Measurements from ENCODE around the gene CDK5R1.

Gene CDK5R1

GRCh38 chr17:32483451-32484019 lies 3.3 kb upstream of the CDK5R1 start:
- H3K4me1 Mint-ChIP-seq, result peaks cover 41% of the 10 kb centered on the region
- DNase-seq, result peak; percentile 58
- TF ChIP-seq CTCF (IDR thresholded peaks at IDR 0.05), result peak; percentile 54
- no peak overlapping the region for H3K4me3 Mint-ChIP-seq
- peak overlapping the region; percentile 92 for H3K27ac Mint-ChIP-seq
- peaks cover 30% of the 10 kb centered on the region for H3K36me3 Mint-ChIP-seq (ENCODE audit: low read depth)
- no peaks in the 10 kb centered on the region for H3K9me3 Mint-ChIP-seq
- peaks cover 2% of the 10 kb centered on the region for H3K27me3 Mint-ChIP-seq (ENCODE audit: low read depth, poor library complexity)

GRCh38 chr17:32484041-32484461 lies 2.7 kb upstream of the CDK5R1 start:
- DNase-seq, result no peak
- TF ChIP-seq CTCF (IDR thresholded peaks at IDR 0.05), result no peak
- Mint-ChIP-seq H3K27ac (peak overlapping the region; percentile 92), H3K9me3 (no peaks in the 10 kb centered on the region), H3K27me3 (ENCODE audit: low read depth, poor library complexity) (peaks cover 5% of the 10 kb centered on the region), H3K4me1 (peaks cover 46% of the 10 kb centered on the region), H3K4me3 (peak overlapping the region; percentile 47), H3K36me3 (ENCODE audit: low read depth) (peaks cover 25% of the 10 kb centered on the region)

GRCh38 chr17:32484628-32485027 lies 2.2 kb upstream of the CDK5R1 start:
- Mint-ChIP-seq H3K27me3 (ENCODE audit: low read depth, poor library complexity) (peaks cover 6% of the 10 kb centered on the region), H3K4me1 (peaks cover 52% of the 10 kb centered on the region), H3K9me3 (no peaks in the 10 kb centered on the region), H3K36me3 (ENCODE audit: low read depth) (peaks cover 21% of the 10 kb centered on the region), H3K4me3 (no peak overlapping the region), H3K27ac (no peak overlapping the region)
- no peak for TF ChIP-seq CTCF (IDR thresholded peaks at IDR 0.05)
- no peak for DNase-seq

GRCh38 chr17:32485261-32486110 lies 1.3 kb upstream of the CDK5R1 start:
- Mint-ChIP-seq H3K4me1 (peaks cover 60% of the 10 kb centered on the region), H3K4me3 (peak overlapping the region; percentile 72), H3K9me3 (no peaks in the 10 kb centered on the region), H3K27me3 (ENCODE audit: low read depth, poor library complexity) (peaks cover 6% of the 10 kb centered on the region), H3K36me3 (ENCODE audit: low read depth) (peaks cover 14% of the 10 kb centered on the region), H3K27ac (no peak overlapping the region)
- no peak for DNase-seq
- TF ChIP-seq CTCF (IDR thresholded peaks at IDR 0.05), result no peak

- H3K9me3 Mint-ChIP-seq, result no peaks in the 10 kb centered on the region
- no peak for TF ChIP-seq CTCF (IDR thresholded peaks at IDR 0.05)
- H3K36me3 Mint-ChIP-seq (ENCODE audit: low read depth), result peaks cover 11% of the 10 kb centered on the region
- H3K4me1 Mint-ChIP-seq, result peaks cover 67% of the 10 kb centered on the region
- peak; percentile 78 for DNase-seq
- H3K4me3 Mint-ChIP-seq, result peak overlapping the region; percentile 72
- H3K27me3 Mint-ChIP-seq (ENCODE audit: low read depth, poor library complexity), result peaks cover 6% of the 10 kb centered on the region
- no peak overlapping the region for H3K27ac Mint-ChIP-seq
Measured at GRCh38 chr17:32486111-32486700, 587 bp upstream of the CDK5R1 start.
